ENCODE data around the gene RGS14. TPM values are rescaled to one million over a fixed set of nuclear protein-coding genes. Genes with fewer than 3 reads are reported as not detected.

The RGS14 gene
- polyA plus RNA-seq, 1 experiment, result 2.6 TPM

- no peak for TF ChIP-seq CTCF (IDR thresholded peaks at IDR 0.05; ENCODE audit: low read depth, low read length)
- ChIA-PET POLR2A (no interaction called here), CTCF (no interaction called here)
- Histone ChIP-seq H3K9me3 (ENCODE audit: control insufficient read depth, insufficient read depth, low read length) (no peaks in the 10 kb centered on the region; the same call in 1 of the 2 replicates), H3K27ac (ENCODE audit: low read depth, low read length) (no peak overlapping the region), H3K27me3 (ENCODE audit: control insufficient read depth, insufficient read depth, low read length) (no peaks in the 10 kb centered on the region), H3K4me3 (ENCODE audit: low read depth, low read length) (no peak overlapping the region)
- DNase-seq (ENCODE audit: low read depth, low spot score), result no peak
Measured at GRCh38 chr5:177313561-177314259, 44.0 kb upstream of the RGS14 start.

- Histone ChIP-seq H3K4me3 (ENCODE audit: low read depth, low read length) (no peak overlapping the region), H3K27ac (ENCODE audit: low read depth, low read length) (no peak overlapping the region), H3K27me3 (ENCODE audit: control insufficient read depth, insufficient read depth, low read length) (no peaks in the 10 kb centered on the region), H3K9me3 (ENCODE audit: control insufficient read depth, insufficient read depth, low read length) (no peaks in the 10 kb centered on the region; the same call in 1 of the 2 replicates)
- ChIA-PET POLR2A (no interaction called here), CTCF (interaction anchor here (1.1 to 4.2 kb wide), 2 partner anchors 88 to 131 kb away, joined by 3 to 20 read pairs; partner anchors contain the start of gene PRR7)
- no peak for TF ChIP-seq CTCF (IDR thresholded peaks at IDR 0.05; ENCODE audit: low read depth, low read length)
- no peak for DNase-seq (ENCODE audit: low read depth, low spot score)
Measured at GRCh38 chr5:177314376-177315342, 43.1 kb upstream of the RGS14 start.

- ChIA-PET CTCF (interaction anchor here (1.1 to 4.2 kb wide), 3 partner anchors 88 to 137 kb away, joined by 3 to 20 read pairs (median 4); partner anchors contain the start of gene PRR7), POLR2A (no interaction called here)
- Histone ChIP-seq H3K9me3 (ENCODE audit: control insufficient read depth, insufficient read depth, low read length) (no peaks in the 10 kb centered on the region; the same call in 1 of the 2 replicates), H3K27me3 (ENCODE audit: control insufficient read depth, insufficient read depth, low read length) (no peaks in the 10 kb centered on the region), H3K27ac (ENCODE audit: low read depth, low read length) (no peak overlapping the region), H3K4me3 (ENCODE audit: low read depth, low read length) (no peak overlapping the region)
- TF ChIP-seq CTCF (IDR thresholded peaks at IDR 0.05; ENCODE audit: low read depth, low read length), result no peak
- DNase-seq (ENCODE audit: low read depth, low spot score), result no peak
Measured at GRCh38 chr5:177315411-177315810, 42.3 kb upstream of the RGS14 start.

GRCh38 chr5:177316005-177316404 is 41.7 kb upstream of the RGS14 start:
- Histone ChIP-seq H3K9me3 (ENCODE audit: control insufficient read depth, insufficient read depth, low read length) (no peaks in the 10 kb centered on the region; the same call in 1 of the 2 replicates), H3K27ac (ENCODE audit: low read depth, low read length) (no peak overlapping the region), H3K27me3 (ENCODE audit: control insufficient read depth, insufficient read depth, low read length) (no peaks in the 10 kb centered on the region), H3K4me3 (ENCODE audit: low read depth, low read length) (no peak overlapping the region)
- POLR2A ChIA-PET, result no interaction called here
- no peak for DNase-seq (ENCODE audit: low read depth, low spot score)
- no peak for TF ChIP-seq CTCF (IDR thresholded peaks at IDR 0.05; ENCODE audit: low read depth, low read length)
- CTCF ChIA-PET, result interaction anchor here (1.1 to 4.2 kb wide), 3 partner anchors 87 to 136 kb away, joined by 3 to 20 read pairs (median 4); partner anchors contain the start of gene PRR7
